ENCODE results near the gene CDK12.

- TF ChIP-seq CTCF (conservative IDR thresholded peaks at IDR 0.05 in 1 of 2, IDR thresholded peaks at IDR 0.05 in 1 of 2; ENCODE audit: low read depth in 1 of 2, low read length in 2 of 2) = no peak
- TF ChIP-seq EZH2 (IDR thresholded peaks at IDR 0.05; ENCODE audit: low read length, missing control alignments) = no peak
These were observed 120.4 kb downstream of the CDK12 start for GRCh38 chr17:39581759-39582085.

Measured in fibroblast of lung (primary cell).